OCI-LY7 (cell line): ENCODE measurements around the gene NRF1. TPM values are rescaled to one million over a fixed set of nuclear protein-coding genes. Genes with fewer than 3 reads are reported as not detected.
"Not testable (repeated sequence)": the region's sequence is repeated elsewhere in the genome, so short reads cannot be mapped to it uniquely, and the experiment has no call there.

Experiments
- Bru-seq: library from RNA; stranded (reverse); fragments of 400-500 nt; gene quantifications from one replicate; lab custom pipeline; 2021; lab: Mats Ljungman, UMichigan
- BruChase-seq, 2 experiments: library from RNA; stranded (reverse); fragments of 400-500 nt; gene quantifications; one replicate each; lab custom pipeline; 2021; lab: Mats Ljungman, UMichigan
- BruUV-seq: library from RNA; stranded (reverse); fragments of 400-500 nt; replicated peaks from 2 replicates; lab custom pipeline; 2021; lab: Mats Ljungman, UMichigan
- CTCF ChIA-PET: fragments of 300-600 bp; sonication (Branson Sonifier 250); formaldehyde crosslinking; loops from one replicate; lab custom pipeline; 2022; ENCODE audit warnings: antibody characterized with exemption; ENCODE audit not compliant: unreplicated experiment; lab: Charles Lee
- POLR2A ChIA-PET: fragments of 300-600 bp; sonication (Branson Sonifier 250); formaldehyde crosslinking; loops from one replicate; lab custom pipeline; 2022; ENCODE audit warnings: antibody characterized with exemption; lab: Charles Lee
- DNase-seq: peaks from one replicate; pipeline ENCODE4 v3.0.0-alpha.2; 2015; ENCODE audit warnings: low spot score
- H2AFZ ChIP-seq: fragments of 200-600 bp; sonication (generic), shearing (Covaris generic); 2 replicates; pipeline ENCODE4 v1.6.1; 2014; ENCODE audit warnings: mild to moderate bottlenecking, antibody characterized with exemption, low read length, moderate library complexity
- H3K27ac ChIP-seq: fragments of 200-600 bp; sonication (generic); 2 replicates; pipeline ENCODE4 v1.5.1; 2014; ENCODE audit warnings: mixed run types, low read depth, mild to moderate bottlenecking, moderate library complexity, low read length, inconsistent platforms; ENCODE audit not compliant: poor library complexity, severe bottlenecking
- H3K36me3 ChIP-seq: fragments of 200-600 bp; sonication (generic); 2 replicates; pipeline ENCODE4 v1.6.1; 2014; ENCODE audit warnings: mild to moderate bottlenecking, antibody characterized with exemption, low read length, moderate library complexity, mixed read lengths; ENCODE audit not compliant: insufficient read depth
- H3K4me1 ChIP-seq: fragments of 200-600 bp; sonication (generic); 2 replicates; pipeline ENCODE4 v1.5.1; 2014; ENCODE audit warnings: mild to moderate bottlenecking, low read length; ENCODE audit not compliant: insufficient read depth, poor library complexity, severe bottlenecking
- H3K4me2 ChIP-seq: fragments of 200-600 bp; sonication (generic); 2 replicates; pipeline ENCODE4 v1.6.1; 2014; ENCODE audit warnings: mild to moderate bottlenecking, low read length
- H3K4me3 ChIP-seq: fragments of 200-600 bp; sonication (generic); 2 replicates; pipeline ENCODE4 v1.5.1; 2014; ENCODE audit warnings: mild to moderate bottlenecking, low read depth, low read length; ENCODE audit not compliant: poor library complexity, severe bottlenecking
- H3K79me2 ChIP-seq: fragments of 200-600 bp; sonication (generic); 2 replicates; pipeline ENCODE4 v1.6.1; 2016; ENCODE audit warnings: low read depth, mild to moderate bottlenecking, low read length, moderate library complexity, mixed read lengths; ENCODE audit not compliant: insufficient read depth
- H3K9me2 ChIP-seq: fragments of 200-600 bp; sonication (generic); 2 replicates; pipeline ENCODE4 v1.6.1; 2016; ENCODE audit warnings: mild to moderate bottlenecking, low read length, mixed read lengths; ENCODE audit not compliant: insufficient read depth
- H3K9me3 ChIP-seq: fragments of 200-600 bp; sonication (generic); 2 replicates; pipeline ENCODE4 v1.6.1; 2014; ENCODE audit warnings: mild to moderate bottlenecking, mixed run types, low read length, mixed read lengths
- H4K20me1 ChIP-seq: fragments of 200-600 bp; sonication (generic); 2 replicates; pipeline ENCODE4 v1.6.1; 2014; ENCODE audit warnings: mild to moderate bottlenecking, antibody characterized with exemption, low read length, moderate library complexity, mixed read lengths; ENCODE audit not compliant: insufficient read depth
- CTCF ChIP-seq: fragments of 200-600 bp; sonication (generic); conservative IDR thresholded peaks from 2 replicates; pipeline ENCODE4 v1.5.1; 2014; ENCODE audit warnings: mild to moderate bottlenecking, antibody characterized with exemption, low read length, moderate library complexity, mixed read lengths
- EZH2phosphoT487 ChIP-seq: fragments of 200-600 bp; sonication (generic); IDR thresholded peaks from 2 replicates; pipeline ENCODE4 v1.6.1; 2018; ENCODE audit warnings: low read depth, borderline replicate concordance, mild to moderate bottlenecking, mixed run types, antibody characterized with exemption, low read length, moderate library complexity, mixed read lengths
- intact Hi-C: fragments of 100-400 bp; cut with micrococcal nuclease; formaldehyde crosslinking; loops from one replicate; pipeline ENCODE4 v1.10.0; 2022; ENCODE audit not compliant: unreplicated experiment
- long read RNA-seq: library from polyadenylated mRNA; stranded (forward); transcript quantifications from one replicate; pipeline ENCODE4 v2.0.0, GENCODE V29; 2022
- total RNA-seq, 2 experiments: library from RNA; depleted of rRNA in 1 of 2; stranded (reverse); fragments of >200 nt in 1 of 2; shearing (Covaris generic) in 1 of 2; gene quantifications; 2 replicates each; pipeline ENCODE4 v1.2.3, GENCODE V29; 2014 to 2022

The NRF1 gene
- 21.4 and 26.5 TPM in 2 replicates for total RNA-seq (2014; rRNA removed; shearing (Covaris generic))
- 26.9 and 31.9 TPM in 2 replicates for total RNA-seq (2022)
- percentile 84 among the genes with signal in this experiment for Bru-seq, nascent RNA
- percentile 81 among the genes with signal in this experiment for BruChase-seq, experiment 1, labeled RNA remaining after a 6-hour chase
- BruChase-seq, experiment 2, labeled RNA remaining after a 2-hour chase, result percentile 76 among the genes with signal in this experiment
- long read RNA-seq, transcript NRF1-201 (11 exons, 2,424 nt), result major isoform, 21 of 64 reads
- long read RNA-seq, transcript NRF1-205 (11 exons, 3,528 nt), result minor isoform, 12 of 64 reads
- long read RNA-seq, partial matches to known transcripts, result 5 of 64 reads
- long read RNA-seq, other reads (novel, unspliced or antisense), result 23 of 64 reads

GRCh38 chr7:129611246-129612111, at the start of gene NRF1:
Gene NRF1 (plus strand): TSS chr7:129611720. CDS start chr7:129657352, 45,632 bp downstream.
- peak; percentile 91 for DNase-seq
- Histone ChIP-seq H3K36me3 (peaks cover 37% of the 10 kb centered on the region), H2AFZ (peak within 1 kb of the TSS; percentile 83), H3K4me1 (peaks cover 40% of the 10 kb centered on the region), H3K9me2 (no peaks in the 10 kb centered on the region), H3K4me2 (peak within 1 kb of the TSS; percentile 96), H3K4me3 (peak within 1 kb of the TSS; percentile 80), H3K9me3 (no peaks in the 10 kb centered on the region), H3K79me2 (peaks cover 57% of the 10 kb centered on the region), H4K20me1 (peaks cover 25% of the 10 kb centered on the region; the same call in 1 of the 2 replicates), H3K27ac (peak within 1 kb of the TSS; percentile 64)
- CTCF ChIA-PET, result no interaction called here
- BruUV-seq, result TSS peak; percentile 76
- TF ChIP-seq CTCF (no peak), EZH2phosphoT487 (no peak)
- POLR2A ChIA-PET, result interaction anchor here (1.2 kb wide), 2 partner anchors 10 to 18 kb away, joined by 4 to 5 read pairs; no protein-coding TSS in a partner anchor
- intact Hi-C loops, result loop anchor here (1.0 to 2.0 kb wide), 3 partner anchors 24 to 341 kb away; partner anchors contain the start of gene UBE2H

GRCh38 chr7:129566323-129566722, 45.2 kb upstream of the NRF1 start:
- H3K4me2 ChIP-seq, DNase-seq, H4K20me1 ChIP-seq, H3K4me3 ChIP-seq, CTCF ChIA-PET, H3K36me3 ChIP-seq, H3K79me2 ChIP-seq, H3K9me2 ChIP-seq, intact Hi-C loops, H2AFZ ChIP-seq, H3K27ac ChIP-seq, BruUV-seq, H3K9me3 ChIP-seq, H3K4me1 ChIP-seq: not testable (repeated sequence)
- POLR2A ChIA-PET, result interaction anchor here (0.7 kb wide), 1 partner anchor 132 kb away, joined by 3 read pairs; no protein-coding TSS in a partner anchor

- no peaks in the 10 kb centered on the region for H3K36me3 ChIP-seq
- CTCF ChIA-PET, result no interaction called here
- BruUV-seq, result no TSS peak
- H3K9me2 ChIP-seq, result no peaks in the 10 kb centered on the region
- H3K4me3 ChIP-seq, result no peak overlapping the region
- H3K4me1 ChIP-seq, result no peaks in the 10 kb centered on the region
- H4K20me1 ChIP-seq, result no peaks in the 10 kb centered on the region
- no peak overlapping the region for H2AFZ ChIP-seq
- intact Hi-C loops, result no loop called here
- no peak for TF ChIP-seq CTCF
- no peak for TF ChIP-seq EZH2phosphoT487
- H3K79me2 ChIP-seq, result no peaks in the 10 kb centered on the region
- DNase-seq, result no peak
- H3K9me3 ChIP-seq, result no peaks in the 10 kb centered on the region
- no peak overlapping the region for H3K4me2 ChIP-seq
- POLR2A ChIA-PET, result interaction anchor here (0.7 to 0.8 kb wide), 2 partner anchors 133 to 912 kb away, joined by 4 to 5 read pairs; partner anchors contain the start of gene STRIP2
- no peak overlapping the region for H3K27ac ChIP-seq
These were observed 44.1 kb upstream of the NRF1 start for GRCh38 chr7:129567377-129567776.
